ENCODE results near the gene HPD. TPM values are rescaled to one million over a fixed set of nuclear protein-coding genes. Genes with fewer than 3 reads are reported as not detected.

Gene HPD
- total and polyA plus RNA-seq, 2 donors (not counting 1 experiment from before 2014, with no cell fraction given), result 0.17 to 0.36 TPM

DNA sequence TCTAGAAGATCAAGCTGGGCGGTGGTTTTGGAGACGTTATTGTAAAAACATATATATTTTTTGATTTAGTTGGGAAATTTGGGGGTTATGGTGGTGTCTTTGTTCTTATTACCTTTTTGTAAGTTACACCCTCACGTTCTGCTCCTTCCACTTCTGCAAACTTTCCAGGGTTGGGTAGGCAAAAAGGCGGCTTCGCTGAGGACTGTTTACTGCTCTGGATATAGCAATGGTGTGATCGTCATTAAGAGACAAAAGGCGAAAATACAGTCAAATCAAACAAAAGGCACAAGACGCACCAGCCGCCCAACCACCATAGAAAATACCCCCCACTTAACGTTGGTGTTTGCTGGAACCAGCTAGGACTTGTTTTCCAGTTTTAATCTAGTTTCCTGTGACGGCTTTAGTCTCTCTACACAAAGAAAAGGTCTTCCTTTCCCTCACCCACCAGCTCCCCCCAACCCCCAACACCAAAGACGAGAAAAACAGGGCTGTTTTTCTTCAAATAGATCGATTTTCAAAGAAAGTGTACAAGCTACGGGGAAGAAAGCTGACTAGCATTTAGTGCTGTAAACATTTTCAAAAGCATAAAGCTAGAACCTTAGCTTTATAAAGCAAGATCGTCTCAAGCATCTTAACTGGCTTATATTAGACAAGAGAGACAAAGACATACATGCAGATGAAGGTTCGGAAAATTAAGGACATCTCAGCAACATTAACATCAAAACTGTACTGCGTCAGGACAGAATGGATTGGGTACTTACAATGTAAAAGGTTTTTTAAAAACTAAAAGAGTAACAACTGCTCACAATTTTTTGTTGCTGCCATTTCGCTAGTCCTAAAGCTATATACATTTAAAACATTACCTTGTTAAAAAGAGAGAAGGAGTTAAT, 56.8 kb downstream of the HPD start:
- Histone ChIP-seq H3K9ac (ENCODE audit: insufficient read depth, low read length) (peak overlapping the region; percentile 87), H3K4me2 (ENCODE audit: extremely low read depth, insufficient read depth, low read length) (peak overlapping the region; percentile 99), H3K27ac (ENCODE audit: insufficient read depth, low read length) (peak overlapping the region; percentile 97), H3K4me3 (replicated peaks in 1 of 4; ENCODE audit: control extremely low read depth in 1 of 4, insufficient read depth in 1 of 4, low read depth in 3 of 4, low read length in 4 of 4) (peak overlapping the region; percentile 50 to 92 (median 66)), H3K27me3 (ENCODE audit: control insufficient read depth, insufficient read depth, low read length) (no peaks in the 10 kb centered on the region), H3K9me3 (ENCODE audit: control insufficient read depth, insufficient read depth, low read depth, low read length) (no peaks in the 10 kb centered on the region), H2AFZ (ENCODE audit: low read length) (no peak overlapping the region), H4K20me1 (ENCODE audit: control insufficient read depth, extremely low read depth, insufficient read depth, low read length) (no peaks in the 10 kb centered on the region), H3K4me1 (ENCODE audit: control insufficient read depth, extremely low read depth, insufficient read depth, low read length) (peaks cover 21% of the 10 kb centered on the region), H3K79me2 (ENCODE audit: control insufficient read depth, insufficient read depth, low read length) (peaks cover 55% of the 10 kb centered on the region), H3K36me3 (ENCODE audit: control insufficient read depth, insufficient read depth, low read length) (peaks cover 6% of the 10 kb centered on the region)
- TF ChIP-seq EZH2 (IDR thresholded peaks at IDR 0.05; ENCODE audit: low read length, missing control alignments) (no peak), CTCF (conservative IDR thresholded peaks at IDR 0.05 in 1 of 2, IDR thresholded peaks at IDR 0.05 in 1 of 2; ENCODE audit: low read depth in 1 of 2, low read length in 2 of 2) (no peak)
- DNase-seq (ENCODE audit: low read depth in 2 of 2), result peak; percentile 43 to 44

DNA sequence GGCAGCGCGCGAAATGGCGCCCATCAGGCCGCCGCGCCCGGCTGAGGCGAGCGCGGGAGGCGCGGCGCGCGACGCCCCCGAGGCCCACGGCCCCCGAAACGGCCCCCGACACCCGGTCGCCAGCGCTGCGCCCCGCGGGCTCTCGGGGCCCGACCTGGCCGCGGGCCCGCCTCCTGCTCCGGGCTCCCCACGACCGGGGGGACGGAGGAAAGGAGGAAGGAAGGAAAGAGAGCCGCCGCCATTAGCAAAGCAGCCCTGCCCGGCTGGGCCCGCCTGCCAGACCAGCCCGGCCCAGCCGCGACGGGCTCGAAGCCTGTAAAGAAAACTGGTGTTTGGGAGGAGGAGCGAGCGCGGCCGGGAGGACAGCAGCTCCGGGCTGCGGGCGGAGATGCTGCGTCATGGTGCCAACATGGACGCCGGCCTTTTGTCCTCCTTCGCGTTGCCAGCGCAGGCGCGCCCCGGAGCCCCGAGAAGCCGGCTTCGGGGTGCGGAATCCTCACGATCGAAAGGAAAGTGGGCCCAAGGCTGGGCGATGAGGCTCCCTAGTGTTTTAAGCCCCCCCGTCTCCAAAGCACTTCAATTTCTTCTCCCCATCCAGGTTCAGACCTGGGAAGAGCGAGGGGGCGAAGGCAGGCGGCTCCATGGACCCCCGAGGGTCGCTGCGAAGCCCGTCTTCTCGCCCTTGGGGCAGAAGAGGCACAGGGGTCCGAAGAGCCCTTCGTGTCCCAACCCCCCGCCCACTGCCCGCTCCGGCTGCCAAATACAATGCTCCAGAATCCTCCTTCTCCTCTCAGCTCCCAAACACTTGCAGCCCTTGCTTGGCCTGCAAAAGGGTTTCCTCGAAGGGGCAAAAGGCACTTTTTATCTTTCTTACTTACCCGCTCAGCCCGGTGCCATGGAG, 57.7 kb downstream of the HPD start:
- Histone ChIP-seq H2AFZ (ENCODE audit: low read length) (no peak overlapping the region), H3K9ac (ENCODE audit: insufficient read depth, low read length) (peak overlapping the region; percentile 87), H3K4me1 (ENCODE audit: control insufficient read depth, extremely low read depth, insufficient read depth, low read length) (peaks cover 28% of the 10 kb centered on the region), H3K9me3 (ENCODE audit: control insufficient read depth, insufficient read depth, low read depth, low read length) (no peaks in the 10 kb centered on the region), H3K79me2 (ENCODE audit: control insufficient read depth, insufficient read depth, low read length) (peaks cover 52% of the 10 kb centered on the region), H3K4me3 (replicated peaks in 1 of 4; ENCODE audit: control extremely low read depth in 1 of 4, insufficient read depth in 1 of 4, low read depth in 3 of 4, low read length in 4 of 4) (peak overlapping the region; percentile 50 to 92 (median 66)), H3K36me3 (ENCODE audit: control insufficient read depth, insufficient read depth, low read length) (peaks cover 7% of the 10 kb centered on the region), H4K20me1 (ENCODE audit: control insufficient read depth, extremely low read depth, insufficient read depth, low read length) (no peaks in the 10 kb centered on the region), H3K27ac (ENCODE audit: insufficient read depth, low read length) (peak overlapping the region; percentile 97), H3K27me3 (ENCODE audit: control insufficient read depth, insufficient read depth, low read length) (no peaks in the 10 kb centered on the region), H3K4me2 (ENCODE audit: extremely low read depth, insufficient read depth, low read length) (peak overlapping the region; percentile 99)
- peak; percentile 84 to 86 for DNase-seq (ENCODE audit: low read depth in 2 of 2)
- no peak for TF ChIP-seq CTCF (conservative IDR thresholded peaks at IDR 0.05 in 1 of 2, IDR thresholded peaks at IDR 0.05 in 1 of 2; ENCODE audit: low read depth in 1 of 2, low read length in 2 of 2)
- TF ChIP-seq EZH2 (IDR thresholded peaks at IDR 0.05; ENCODE audit: low read length, missing control alignments), result no peak

Data from fibroblast of lung (primary cell).